ENCODE data around the gene CACNA2D4.
"Not testable (repeated sequence)": the region's sequence is repeated elsewhere in the genome, so short reads cannot be mapped to it uniquely, and the experiment has no call there.

The CACNA2D4 gene

DNA sequence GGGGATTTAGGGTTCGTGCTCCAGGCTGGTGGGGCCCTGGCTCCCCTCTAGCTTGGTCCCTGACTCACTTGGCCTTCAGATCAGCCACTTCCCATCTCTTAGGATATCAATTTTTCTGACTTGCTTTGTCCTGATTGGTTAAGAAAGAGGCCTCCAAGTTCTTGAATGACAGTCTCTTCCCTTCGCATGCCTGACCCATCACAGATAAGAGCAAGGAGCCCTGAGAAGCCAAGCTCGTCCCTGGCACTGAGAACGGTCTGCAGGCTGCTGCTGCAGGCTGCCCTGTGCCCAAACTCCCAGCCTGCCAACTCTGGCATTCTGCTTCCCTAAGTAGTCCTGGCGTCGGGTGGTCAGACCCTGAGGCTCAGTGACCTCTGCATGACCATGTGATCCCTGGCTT lies 98.9 kb downstream of the CACNA2D4 start:
- TF ChIP-seq, protein P1, sequence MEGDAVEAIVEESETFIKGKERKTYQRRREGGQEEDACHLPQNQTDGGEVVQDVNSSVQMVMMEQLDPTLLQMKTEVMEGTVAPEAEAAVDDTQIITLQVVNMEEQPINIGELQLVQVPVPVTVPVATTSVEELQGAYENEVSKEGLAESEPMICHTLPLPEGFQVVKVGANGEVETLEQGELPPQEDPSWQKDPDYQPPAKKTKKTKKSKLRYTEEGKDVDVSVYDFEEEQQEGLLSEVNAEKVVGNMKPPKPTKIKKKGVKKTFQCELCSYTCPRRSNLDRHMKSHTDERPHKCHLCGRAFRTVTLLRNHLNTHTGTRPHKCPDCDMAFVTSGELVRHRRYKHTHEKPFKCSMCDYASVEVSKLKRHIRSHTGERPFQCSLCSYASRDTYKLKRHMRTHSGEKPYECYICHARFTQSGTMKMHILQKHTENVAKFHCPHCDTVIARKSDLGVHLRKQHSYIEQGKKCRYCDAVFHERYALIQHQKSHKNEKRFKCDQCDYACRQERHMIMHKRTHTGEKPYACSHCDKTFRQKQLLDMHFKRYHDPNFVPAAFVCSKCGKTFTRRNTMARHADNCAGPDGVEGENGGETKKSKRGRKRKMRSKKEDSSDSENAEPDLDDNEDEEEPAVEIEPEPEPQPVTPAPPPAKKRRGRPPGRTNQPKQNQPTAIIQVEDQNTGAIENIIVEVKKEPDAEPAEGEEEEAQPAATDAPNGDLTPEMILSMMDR (IDR thresholded peaks at IDR 0.05; ENCODE audit: low read depth, low read length, missing control alignments), result no peak
- DNase-seq (ENCODE audit: low read depth), result no peak
- no peak overlapping the region for H3K4me3 ChIP-seq (ENCODE audit: low read depth, low read length)
- in situ Hi-C loops (cut with HindIII; ENCODE audit: low sequenced_read_pairs), result loop anchor here (25.0 kb wide), 1 partner anchor 118 kb away; no protein-coding TSS in a partner anchor

DNA sequence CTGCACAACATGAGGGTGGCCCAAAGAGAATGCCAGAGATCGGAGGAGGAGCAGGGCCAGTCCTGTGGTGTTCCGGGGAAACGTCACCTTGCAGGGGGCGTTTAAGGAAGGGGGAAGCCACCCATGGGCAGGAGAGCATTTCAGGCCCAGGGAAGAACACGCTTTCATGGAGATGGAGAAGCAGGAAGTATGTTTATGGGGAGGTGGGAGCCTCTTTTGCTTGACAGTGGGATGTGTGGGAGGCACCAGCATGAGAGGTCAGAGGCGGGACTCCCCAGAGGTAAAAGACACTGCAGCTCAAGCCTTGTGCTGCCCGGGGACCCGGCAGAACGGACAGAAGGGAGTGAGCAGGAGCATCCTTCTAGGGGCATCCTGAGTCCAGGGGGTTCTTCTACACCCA lies 99.4 kb downstream of the CACNA2D4 start:
- TF ChIP-seq, protein P1 (IDR thresholded peaks at IDR 0.05; ENCODE audit: low read depth, low read length, missing control alignments), result no peak
- H3K4me3 ChIP-seq (ENCODE audit: low read depth, low read length), result no peak overlapping the region
- in situ Hi-C loops (cut with HindIII; ENCODE audit: low sequenced_read_pairs), result loop anchor here (25.0 kb wide), 1 partner anchor 118 kb away; no protein-coding TSS in a partner anchor
- no peak for DNase-seq (ENCODE audit: low read depth)

- H3K4me3 ChIP-seq (ENCODE audit: low read depth, low read length); DNase-seq (ENCODE audit: low read depth): not testable (repeated sequence)
- in situ Hi-C loops (cut with HindIII; ENCODE audit: low sequenced_read_pairs), result loop anchor here (25.0 kb wide), 1 partner anchor 119 kb away; no protein-coding TSS in a partner anchor
Observed at GRCh38 chr12:1817928-1818327, 100.5 kb downstream of the CACNA2D4 start.

DNA sequence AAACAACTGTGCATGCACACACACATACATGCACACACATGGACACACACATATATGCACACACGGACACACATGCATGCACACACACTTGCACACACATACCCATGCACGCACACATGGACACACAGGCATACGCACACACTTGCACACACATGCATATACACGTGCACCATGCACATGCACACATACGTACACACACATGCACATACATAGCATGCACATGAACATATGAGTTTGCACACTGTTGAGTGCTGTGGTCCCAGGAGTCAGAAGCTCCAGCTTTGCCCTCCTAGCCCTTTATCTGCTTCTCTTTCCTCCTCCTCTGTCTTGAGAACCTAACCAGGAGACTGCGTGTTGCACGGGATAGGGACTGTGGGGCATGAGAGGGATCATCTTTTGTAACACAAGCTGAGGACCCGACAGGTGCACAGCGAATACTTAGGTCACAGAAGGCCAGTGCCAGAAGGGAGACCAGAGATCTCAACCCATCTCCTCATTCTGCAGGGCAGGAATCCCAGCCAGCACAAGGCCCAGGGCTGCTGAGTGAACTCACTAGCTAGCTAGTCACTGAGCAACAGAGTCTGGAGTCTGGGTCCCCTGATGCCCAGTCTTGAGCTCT lies 101.6 kb downstream of the CACNA2D4 start:
- no peak overlapping the region for H3K4me3 ChIP-seq (ENCODE audit: low read depth, low read length)
- DNase-seq (ENCODE audit: low read depth), result no peak
- TF ChIP-seq, protein P1 (IDR thresholded peaks at IDR 0.05; ENCODE audit: low read depth, low read length, missing control alignments), result no peak
- in situ Hi-C loops (cut with HindIII; ENCODE audit: low sequenced_read_pairs), result loop anchor here (25.0 kb wide), 1 partner anchor 120 kb away; no protein-coding TSS in a partner anchor

- TF ChIP-seq, protein P1 (IDR thresholded peaks at IDR 0.05; ENCODE audit: low read depth, low read length, missing control alignments), result no peak
- no peak for DNase-seq (ENCODE audit: low read depth)
- no peak overlapping the region for H3K4me3 ChIP-seq (ENCODE audit: low read depth, low read length)
- in situ Hi-C loops (cut with HindIII; ENCODE audit: low sequenced_read_pairs), result loop anchor here (25.0 kb wide), 1 partner anchor 121 kb away; no protein-coding TSS in a partner anchor
Observed at GRCh38 chr12:1815814-1816729, 102.4 kb downstream of the CACNA2D4 start.

DNA sequence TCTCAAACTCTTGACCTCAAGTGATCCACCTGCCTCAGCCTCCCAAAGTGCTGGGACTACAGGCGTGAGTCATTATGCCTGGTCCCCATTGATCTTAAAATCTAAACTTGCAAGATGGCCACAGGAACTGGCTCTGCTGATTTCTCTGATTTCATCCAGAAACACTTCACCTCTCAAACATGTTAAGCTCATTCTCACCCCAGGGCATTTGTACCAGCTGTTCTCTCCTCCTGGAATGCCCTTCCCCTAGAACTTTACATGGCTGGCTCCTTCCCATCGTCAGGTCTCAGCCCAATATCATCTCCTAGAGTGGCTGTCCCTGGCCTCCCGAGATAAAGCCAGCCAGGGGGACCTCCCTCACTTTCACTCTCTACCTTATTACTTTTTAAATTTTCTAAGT lies 103.3 kb downstream of the CACNA2D4 start:
- in situ Hi-C loops (cut with HindIII; ENCODE audit: low sequenced_read_pairs), result loop anchor here (25.0 kb wide), 1 partner anchor 122 kb away; no protein-coding TSS in a partner anchor
- no peak overlapping the region for H3K4me3 ChIP-seq (ENCODE audit: low read depth, low read length)

More for the DNA sequence above, 103.3 kb downstream of the CACNA2D4 start:
- TF ChIP-seq, protein P1 (IDR thresholded peaks at IDR 0.05; ENCODE audit: low read depth, low read length, missing control alignments), result no peak
- DNase-seq (ENCODE audit: low read depth), result no peak

All from astrocyte of the cerebellum (primary cell).